Tibial nerve (tissue), 4 donors: ENCODE measurements around the gene HSCB. TPM values are rescaled to one million over a fixed set of nuclear protein-coding genes. Genes with fewer than 3 reads are reported as not detected.

Experiments
- DNase-seq, 2 donors: peaks; one replicate each; pipeline ENCODE4 v3.0.0-alpha.2; 2019; ENCODE audit warnings: low spot score in 2 of 2
- H3K27ac ChIP-seq, 4 donors: fragments of 200-600 bp; sonication (generic) in 3 of 4; one replicate each; pipeline ENCODE4 v1.5.1; 2017 to 2019; ENCODE audit warnings: mild to moderate bottlenecking in 1 of 4
- H3K27me3 ChIP-seq, 2 donors: fragments of 200-600 bp; sonication (generic) in 1 of 2; one replicate each; pipeline versions ENCODE4 v1.5.1 to v1.6.0; 2017 to 2019
- H3K36me3 ChIP-seq, 3 donors: fragments of 200-600 bp; sonication (generic); one replicate each; pipeline ENCODE4 v1.5.1; 2018 to 2019
- H3K4me1 ChIP-seq, 4 donors: fragments of 200-600 bp; sonication (generic) in 3 of 4; one replicate each; pipeline ENCODE4 v1.5.1; 2017 to 2019
- H3K4me3 ChIP-seq, 4 donors: fragments of 200-600 bp; sonication (generic) in 3 of 4; one replicate each; pipeline ENCODE4 v1.5.1; 2017 to 2019; ENCODE audit warnings: mild to moderate bottlenecking in 1 of 4, moderate library complexity in 1 of 4
- H3K9me3 ChIP-seq, 4 donors: fragments of 200-600 bp; sonication (generic) in 3 of 4; one replicate each; pipeline ENCODE4 v1.5.1; 2017 to 2019
- CTCF ChIP-seq, 5 experiments: fragments of 200-600 bp in 3 of 5; fragments of 450-650 bp in 2 of 5; sonication (generic) in 3 of 5; IDR thresholded peaks; one replicate each; pipeline ENCODE4 v1.5.1; 2016 to 2019; ENCODE audit warnings: antibody characterized with exemption in 5 of 5, mild to moderate bottlenecking in 3 of 5, moderate library complexity in 2 of 5
- EP300 ChIP-seq, 2 donors: sonication (generic); formaldehyde crosslinking; IDR thresholded peaks; one replicate each; pipeline ENCODE4 v1.6.1; 2017; ENCODE audit warnings: antibody characterized with exemption in 2 of 2, mild to moderate bottlenecking in 1 of 2
- POLR2A ChIP-seq, 2 donors: fragments of 450-650 bp; IDR thresholded peaks; one replicate each; pipeline ENCODE4 v1.6.1; 2017; ENCODE audit warnings: antibody characterized with exemption in 2 of 2, mild to moderate bottlenecking in 2 of 2, moderate library complexity in 2 of 2
- WGBS, 2 donors: methylation state at CpG; one replicate each; pipeline ENCODE4 v1.1.5; 2018; 5-methylcytosine and 5-hydroxymethylcytosine counted together
- total RNA-seq, 4 donors: library from RNA; depleted of rRNA; stranded (reverse); fragments of >200 nt; gene quantifications; one replicate each; pipeline ENCODE4 v1.1.0, GENCODE V29; 2016

The HSCB gene
- total RNA-seq, 4 donors from 2014 or later: 20.0 to 38.7 (median 27.0) TPM

DNA sequence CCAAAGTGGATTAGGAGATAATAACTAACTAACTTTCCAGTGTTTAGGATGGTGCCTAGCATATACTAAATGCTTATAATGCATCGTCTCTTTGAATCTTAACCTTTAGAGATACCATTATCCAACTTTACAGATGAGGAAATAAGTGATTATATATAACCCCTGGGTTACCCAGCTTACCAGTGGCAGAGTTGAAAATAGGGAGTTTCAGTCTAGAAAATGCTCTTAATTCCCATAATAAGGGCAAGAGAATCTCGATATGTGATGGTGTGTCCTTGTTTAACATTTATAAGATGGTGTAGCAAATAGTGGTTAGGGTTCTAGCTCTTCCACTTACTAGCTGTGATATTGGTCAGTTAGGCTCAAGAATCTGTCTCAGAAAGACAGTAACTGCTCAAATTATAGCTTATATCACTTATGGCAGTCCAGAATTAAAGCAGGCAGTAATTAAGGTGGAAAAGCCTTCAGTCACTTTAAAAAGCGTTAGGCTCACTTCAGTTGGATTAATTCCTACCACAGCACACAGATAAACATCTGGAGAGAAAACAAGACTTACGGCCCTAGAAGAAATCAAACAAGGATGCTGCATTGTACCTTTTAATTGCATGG lies 52.2 kb downstream of the HSCB start:
- peaks cover 0 to 53% (median 14%) of the 10 kb centered on the region in 4 donors for H3K4me1 ChIP-seq
- no peak for TF ChIP-seq POLR2A (IDR thresholded peaks at IDR 0.05)
- TF ChIP-seq CTCF (IDR thresholded peaks at IDR 0.05): no peak
- TF ChIP-seq EP300 (IDR thresholded peaks at IDR 0.05): no peak
- DNase-seq: no peak
- WGBS, 2 donors: 73 to 79% methylated on average over 4 of the region's 4 CpGs
- no peaks in the 10 kb centered on the region for H3K27me3 ChIP-seq
- no peak overlapping the region for H3K27ac ChIP-seq
- no peaks in the 10 kb centered on the region for H3K9me3 ChIP-seq
- H3K4me3 ChIP-seq: no peak overlapping the region
- H3K36me3 ChIP-seq: peaks cover 2 to 61% (median 22%) of the 10 kb centered on the region in 3 donors

DNA sequence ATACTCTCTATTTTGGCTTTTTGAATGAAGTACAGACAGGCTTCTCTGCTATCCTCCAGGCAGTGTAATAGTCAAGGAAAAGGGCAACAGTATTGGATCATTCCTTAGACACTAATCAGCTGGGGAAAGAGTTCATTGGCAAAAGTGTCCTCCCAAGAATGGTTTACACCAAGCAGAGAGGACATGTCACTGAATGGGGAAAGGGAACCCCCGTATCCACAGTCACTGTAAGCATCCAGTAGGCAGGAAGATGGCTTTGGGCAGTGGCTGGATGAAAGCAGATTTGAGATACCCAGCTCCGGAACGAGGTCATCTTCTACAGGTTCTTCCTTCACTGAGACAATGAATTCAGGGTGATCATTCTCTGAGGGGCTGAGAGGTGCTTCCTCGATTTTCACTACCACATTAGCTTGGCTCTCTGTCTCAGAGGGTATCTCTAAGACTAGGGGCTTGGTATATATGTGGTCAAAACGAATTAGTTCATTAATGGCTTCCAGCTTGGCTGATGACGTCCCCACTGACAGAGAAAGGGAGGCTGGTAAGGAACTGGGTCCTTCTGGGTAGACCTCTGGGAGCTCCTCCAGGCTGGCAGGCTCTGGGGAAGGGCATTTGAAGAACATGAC lies 53.3 kb downstream of the HSCB start:
- Histone ChIP-seq H3K4me3 (no peak overlapping the region), H3K27me3 (no peaks in the 10 kb centered on the region), H3K36me3 (peaks cover 2 to 55% (median 22%) of the 10 kb centered on the region in 3 donors), H3K27ac (peak overlapping the region in 1 of 4 donors; percentile 12), H3K9me3 (no peaks in the 10 kb centered on the region), H3K4me1 (peaks cover 0 to 56% (median 15%) of the 10 kb centered on the region in 4 donors)
- TF ChIP-seq CTCF (IDR thresholded peaks at IDR 0.05) (no peak), EP300 (IDR thresholded peaks at IDR 0.05) (no peak), POLR2A (IDR thresholded peaks at IDR 0.05) (no peak)
- DNase-seq: no peak
- WGBS, 2 donors: 81 to 87% methylated on average over 6 of the region's 6 CpGs

DNA sequence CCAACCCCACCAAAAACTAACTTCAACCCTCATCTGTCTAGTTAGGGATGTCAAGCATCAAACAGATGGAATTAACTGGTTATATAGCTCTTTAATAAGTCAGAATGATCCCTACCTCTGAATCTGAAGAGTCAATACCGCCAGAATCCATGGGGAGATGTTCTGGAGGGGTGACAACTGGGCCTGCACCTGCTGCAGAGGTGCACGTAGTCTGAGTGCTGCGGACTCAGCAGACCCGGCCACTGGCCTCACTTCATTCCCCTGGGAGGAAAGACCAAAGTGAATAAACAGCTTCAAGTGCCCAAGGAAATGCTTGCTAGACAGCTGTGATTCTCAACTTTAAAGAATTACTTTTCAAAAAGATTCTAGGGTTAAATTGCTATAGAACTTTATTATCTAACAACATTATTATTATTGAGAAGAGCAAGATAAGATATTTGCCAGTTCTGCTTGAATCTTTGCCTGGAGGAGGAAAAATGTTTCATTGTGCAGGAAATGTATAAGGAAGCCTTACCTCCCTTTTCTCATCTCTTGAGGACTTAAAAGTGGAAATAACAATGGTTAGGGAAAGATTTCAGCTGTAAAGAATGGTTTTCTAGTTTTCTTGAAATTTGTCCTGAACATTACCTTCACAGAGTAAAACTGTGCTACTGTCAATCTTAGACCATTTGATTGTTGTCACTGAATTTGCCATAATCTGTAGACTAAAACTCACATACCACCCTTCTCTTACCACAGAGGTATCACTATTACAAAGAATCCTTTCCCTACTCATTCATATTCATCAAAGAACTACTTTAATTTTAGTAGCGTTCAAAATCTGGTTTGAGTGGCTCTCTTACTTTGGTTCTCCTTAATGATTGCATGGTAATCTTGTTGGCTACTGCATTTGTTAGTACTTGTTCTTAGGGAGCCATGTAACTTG lies 54.4 kb downstream of the HSCB start:
- H3K4me1 ChIP-seq: peaks cover 0 to 58% (median 15%) of the 10 kb centered on the region in 4 donors
- peaks cover 2 to 54% (median 22%) of the 10 kb centered on the region in 3 donors for H3K36me3 ChIP-seq
- no peaks in the 10 kb centered on the region for H3K27me3 ChIP-seq
- no peaks in the 10 kb centered on the region for H3K9me3 ChIP-seq
- 76 to 79% methylated on average over 5 of the region's 5 CpGs for WGBS, 2 donors
- no peak overlapping the region for H3K27ac ChIP-seq
- DNase-seq: no peak
- TF ChIP-seq CTCF (IDR thresholded peaks at IDR 0.05) (no peak), POLR2A (IDR thresholded peaks at IDR 0.05) (no peak), EP300 (IDR thresholded peaks at IDR 0.05) (no peak)
- H3K4me3 ChIP-seq: no peak overlapping the region

GRCh38 chr22:28798810-28799605 lies 57.2 kb downstream of the HSCB start:
- WGBS, 2 donors: 3 to 6% methylated on average over 7 of the region's 7 CpGs
- peak overlapping the region; percentile 98 to 100 (median 100) for H3K27ac ChIP-seq
- peaks cover 0 to 78% (median 30%) of the 10 kb centered on the region in 4 donors for H3K4me1 ChIP-seq

More at GRCh38 chr22:28798810-28799605, 57.2 kb downstream of the HSCB start:
- Histone ChIP-seq H3K36me3 (peaks cover 2 to 37% (median 22%) of the 10 kb centered on the region in 3 donors), H3K9me3 (no peaks in the 10 kb centered on the region), H3K27me3 (no peaks in the 10 kb centered on the region), H3K4me3 (peak overlapping the region; percentile 76 to 99 (median 88))
- peak; percentile 44 to 83 for DNase-seq
- TF ChIP-seq CTCF (IDR thresholded peaks at IDR 0.05) (no peak), POLR2A (IDR thresholded peaks at IDR 0.05) (peak; percentile 64 to 78), EP300 (IDR thresholded peaks at IDR 0.05) (peak in 1 of 2 donors; percentile 92)
